H1 (cell line): Measurements from ENCODE around the gene ATF7. TPM values are rescaled to one million over a fixed set of nuclear protein-coding genes. Genes with fewer than 3 reads are reported as not detected.

Source experiments
- CTCF ChIA-PET: fragments of 300-600 bp; sonication (Branson Sonifier 250); formaldehyde crosslinking; loops from one replicate; lab custom pipeline; 2021; ENCODE audit not compliant: partially characterized antibody; lab: Charles Lee
- POLR2A ChIA-PET: fragments of 300-600 bp; sonication (Branson Sonifier 250); formaldehyde crosslinking; loops from one replicate; lab custom pipeline; 2021; ENCODE audit warnings: inconsistent platforms; ENCODE audit not compliant: partially characterized antibody; lab: Charles Lee
- DNase-seq, 2 experiments: peaks; one replicate each; pipeline versions ENCODE4 v3.0.0 to v3.0.0-alpha.2; 2010 to 2022; ENCODE audit warnings: low spot score in 2 of 2, low read depth in 1 of 2, mixed read lengths in 1 of 2
- FAIRE-seq: peaks from 2 replicates; lab custom pipeline; 2011; peaks lifted over from hg19 to GRCh38; lab: Jason Lieb, UNC
- H2AFZ ChIP-seq: 2 replicates; pipeline ENCODE4 v1.8.1; 2012; ENCODE audit warnings: low read length, inconsistent platforms
- H2AK5ac ChIP-seq: 2 replicates; pipeline ENCODE4 v1.6.1; 2013; ENCODE audit warnings: low read depth, low read length
- H2BK120ac ChIP-seq: replicated peaks from 2 replicates; pipeline ENCODE3; 2013; ENCODE audit warnings: low read depth, low read length, inconsistent platforms
- H2BK12ac ChIP-seq: 2 replicates; pipeline ENCODE4 v1.6.1; 2013; ENCODE audit warnings: low read depth, low read length
- H2BK15ac ChIP-seq: 2 replicates; pipeline ENCODE4 v1.6.1; 2013; ENCODE audit warnings: low read length
- H2BK20ac ChIP-seq: 2 replicates; pipeline ENCODE4 v1.6.1; 2013; ENCODE audit warnings: low read length
- H2BK5ac ChIP-seq: 2 replicates; pipeline ENCODE4 v1.6.1; 2013; ENCODE audit warnings: low read depth, low read length
- H3K14ac ChIP-seq: 2 replicates; pipeline ENCODE4 v1.6.1; 2013; ENCODE audit warnings: inconsistent platforms; ENCODE audit not compliant: insufficient read length
- H3K18ac ChIP-seq: 2 replicates; pipeline ENCODE4 v1.6.1; 2013; ENCODE audit warnings: low read length; ENCODE audit errors: extremely low read depth
- H3K23ac ChIP-seq: 2 replicates; pipeline ENCODE4 v1.6.1; 2013; ENCODE audit warnings: inconsistent platforms; ENCODE audit not compliant: insufficient read length
- H3K23me2 ChIP-seq: 2 replicates; pipeline ENCODE4 v1.6.1; 2013; ENCODE audit warnings: low read depth, low read length
- H3K27ac ChIP-seq: 2 replicates; pipeline ENCODE4 v1.6.1; 2011; ENCODE audit warnings: low read depth, low read length, inconsistent platforms
- H3K27me3 ChIP-seq, 4 experiments: replicated peaks in 1 of 4; 1 replicate in 1 of 4; 2 replicates in 3 of 4; pipeline versions ENCODE4 v1.6.1 to v1.8.1; 2011 to 2013; ENCODE audit warnings: low read length in 3 of 4, mild to moderate bottlenecking in 3 of 4, inconsistent platforms in 2 of 4, mixed read lengths in 2 of 4, moderate library complexity in 1 of 4; ENCODE audit not compliant: control insufficient read depth in 3 of 4, insufficient read depth in 3 of 4; ENCODE audit errors: extremely low read depth in 1 of 4
- H3K36me3 ChIP-seq, 4 experiments: 2 replicates each; pipeline versions ENCODE4 v1.6.1 to v1.8.1; 2011 to 2013; ENCODE audit warnings: mild to moderate bottlenecking in 4 of 4, low read length in 3 of 4, moderate library complexity in 2 of 4, control low read depth in 1 of 4, inconsistent platforms in 1 of 4; ENCODE audit not compliant: insufficient read depth in 4 of 4, control insufficient read depth in 2 of 4
- H3K4ac ChIP-seq: replicated peaks from 2 replicates; pipeline ENCODE3; 2013; ENCODE audit warnings: low read length, low read depth, mixed read lengths, inconsistent platforms; ENCODE audit not compliant: insufficient read length
- H3K4me1 ChIP-seq, 4 experiments: replicated peaks in 1 of 4; 1 replicate in 1 of 4; 2 replicates in 3 of 4; pipeline versions ENCODE4 v1.6.1 to v1.8.1; 2011 to 2013; ENCODE audit warnings: low read length in 3 of 4, inconsistent platforms in 2 of 4, mixed read lengths in 1 of 4; ENCODE audit not compliant: insufficient read depth in 4 of 4, control insufficient read depth in 3 of 4
- H3K4me2 ChIP-seq, 2 experiments: 2 replicates each; pipeline versions ENCODE4 v1.6.1 to v1.8.1; 2011 to 2013; ENCODE audit warnings: low read depth in 2 of 2, low read length in 2 of 2, control low read depth in 1 of 2, inconsistent platforms in 1 of 2, mild to moderate bottlenecking in 1 of 2; ENCODE audit not compliant: insufficient read depth in 1 of 2
- H3K4me3 ChIP-seq, 4 experiments: fragments of 200-600, 300-600 bp in 1 of 4; sonication (generic), shearing (Covaris generic), sonication (Bioruptor Twin) in 1 of 4; 2 replicates each; pipeline versions ENCODE4 v1.5.1 to v1.8.1; 2011 to 2016; ENCODE audit warnings: low read length in 4 of 4, low read depth in 3 of 4, control low read depth in 2 of 4, inconsistent platforms in 2 of 4, mild to moderate bottlenecking in 2 of 4, mixed read lengths in 1 of 4, moderate library complexity in 1 of 4; ENCODE audit not compliant: insufficient read depth in 2 of 4; ENCODE audit errors: extremely low read depth in 1 of 4
- H3K56ac ChIP-seq: replicated peaks from 2 replicates; pipeline ENCODE3; 2013; ENCODE audit warnings: low read depth, mild to moderate bottlenecking, mixed read lengths, low read length, inconsistent platforms; ENCODE audit not compliant: insufficient read length
- H3K79me1 ChIP-seq: 2 replicates; pipeline ENCODE4 v1.6.1; 2013; ENCODE audit warnings: low read depth, low read length, control low read depth
- H3K79me2 ChIP-seq, 2 experiments: 2 replicates each; pipeline versions ENCODE4 v1.6.1 to v1.8.1; 2012 to 2013; ENCODE audit warnings: low read length in 2 of 2, mild to moderate bottlenecking in 2 of 2, inconsistent platforms in 1 of 2; ENCODE audit not compliant: insufficient read depth in 2 of 2, control insufficient read depth in 1 of 2
- H3K9ac ChIP-seq, 4 experiments: replicated peaks in 1 of 4; 1 replicate in 1 of 4; 2 replicates in 3 of 4; pipeline versions ENCODE4 v1.6.1 to v1.8.1; 2011 to 2013; ENCODE audit warnings: low read depth in 3 of 4, low read length in 3 of 4, control low read depth in 2 of 4, mild to moderate bottlenecking in 2 of 4, moderate library complexity in 2 of 4, inconsistent platforms in 1 of 4; ENCODE audit errors: extremely low read depth in 1 of 4
- H3K9me3 ChIP-seq, 2 experiments: 2 replicates each; pipeline versions ENCODE4 v1.6.1 to v1.8.1; 2012 to 2013; ENCODE audit warnings: mild to moderate bottlenecking in 2 of 2, moderate library complexity in 2 of 2, control low read depth in 1 of 2, inconsistent platforms in 1 of 2, low read depth in 1 of 2, low read length in 1 of 2, mixed read lengths in 1 of 2; ENCODE audit not compliant: insufficient read depth in 2 of 2
- H4K20me1 ChIP-seq, 2 experiments: replicated peaks in 1 of 2; 2 replicates each; pipeline versions ENCODE3 to v1.8.1; 2011 to 2013; ENCODE audit warnings: inconsistent platforms in 2 of 2, low read length in 2 of 2, mild to moderate bottlenecking in 1 of 2; ENCODE audit not compliant: insufficient read depth in 2 of 2, control insufficient read depth in 1 of 2
- H4K5ac ChIP-seq: 2 replicates; pipeline ENCODE4 v1.6.1; 2013; ENCODE audit warnings: low read length, low read depth, mixed read lengths, inconsistent platforms; ENCODE audit not compliant: insufficient read length
- H4K8ac ChIP-seq: 2 replicates; pipeline ENCODE4 v1.8.0; 2013; ENCODE audit warnings: mild to moderate bottlenecking, moderate library complexity, low read length, inconsistent platforms; ENCODE audit not compliant: insufficient read depth; ENCODE audit errors: extremely low read depth
- H4K91ac ChIP-seq: replicated peaks from 2 replicates; pipeline ENCODE3; 2013; ENCODE audit warnings: low read length, mixed read lengths, inconsistent platforms; ENCODE audit not compliant: insufficient read length
- NRF1 ChIP-seq: IDR thresholded peaks from 2 replicates; pipeline ENCODE4 v1.6.1; 2011; ENCODE audit warnings: mild to moderate bottlenecking, low read depth, low read length, improper control_type of control experiment
- PHF8 ChIP-seq: fragments of 200-600 bp; sonication (generic); conservative IDR thresholded peaks from 2 replicates; pipeline ENCODE4 v1.7.1; 2012; ENCODE audit warnings: low read depth, mild to moderate bottlenecking, inconsistent platforms, low read length, moderate library complexity
- TAF1 ChIP-seq: IDR thresholded peaks from 2 replicates; pipeline ENCODE4 v1.6.1; 2011; ENCODE audit warnings: mild to moderate bottlenecking, low read depth, low read length
- WGBS, 2 experiments: shearing (Covaris generic) in 1 of 2; methylation state at CpG; one replicate each; pipeline versions ENCODE4 v1.1.6 to v1.1.7; 2013 to 2015; ENCODE audit warnings: low lambda C conversion rate in 2 of 2, mixed read lengths in 2 of 2, inconsistent platforms in 1 of 2, low coverage in 1 of 2, missing lambda C conversion rate in 1 of 2; ENCODE audit not compliant: insufficient replicate concordance in 2 of 2, insufficient coverage in 1 of 2, insufficient read length in 1 of 2; ENCODE audit errors: extremely low coverage in 1 of 2, missing lambda C conversion rate in 1 of 2; 5-methylcytosine and 5-hydroxymethylcytosine counted together
- polyA plus RNA-seq, 7 experiments: library from polyadenylated mRNA; depleted of rRNA in 3 of 7; stranded (reverse) in 5 of 7; unstranded in 2 of 7; fragments of >200 nt in 5 of 7; fragments of 200-250 nt in 2 of 7; gene quantifications; 1 replicate in 5 of 7; 2 replicates in 1 of 7; 4 replicates in 1 of 7; pipeline versions ENCODE4 v1.2.1 to v1.2.3, GENCODE V29; 2011 to 2013; ENCODE audit warnings: missing spikeins in 2 of 7, mixed read lengths in 2 of 7
- total RNA-seq: library from RNA; stranded (reverse); fragmentation: NEBNext Ultra II Directional; extraction: Animal tissue kit (Norgen Biotek cat#: 25700); gene quantifications from 2 replicates; pipeline ENCODE4 v1.2.1, GENCODE V29; 2021

ATF7 gene
- total and polyA plus RNA-seq, 2 of the 8 experiments (the other 6 are each of a cell fraction or from before 2014, with no cell fraction given) = 10.1 to 16.6 TPM

GRCh38 chr12:53505086-53505485, 121.1 kb downstream of the ATF7 start:
- H3K4me1 ChIP-seq = peaks cover 0 to 10% (median 8%) of the 10 kb centered on the region in 4 experiments; a peak in 6 of 7 replicates
- no peak overlapping the region for H2AK5ac ChIP-seq
- peaks cover 0 to 4% of the 10 kb centered on the region in 2 experiments for H4K20me1 ChIP-seq
- no peak overlapping the region for H3K56ac ChIP-seq
- no peak overlapping the region for H4K5ac ChIP-seq
- no peak overlapping the region for H3K18ac ChIP-seq
- no peak overlapping the region for H3K27ac ChIP-seq
- no peak for TF ChIP-seq TAF1
- no peak for TF ChIP-seq NRF1
- TF ChIP-seq PHF8 = no peak
- no peak overlapping the region for H3K4ac ChIP-seq
- no peak overlapping the region for H2AFZ ChIP-seq
- H4K91ac ChIP-seq = no peak overlapping the region
- 93% methylated on average over 10 of the region's 10 CpGs; no CpG with 5 or more reads in 1 of the 2 experiments for WGBS, 2 experiments
- no peak overlapping the region for H2BK12ac ChIP-seq
- no peak overlapping the region for H4K8ac ChIP-seq
- peaks cover 9 to 23% (median 14%) of the 10 kb centered on the region in 4 experiments; a peak in 7 of 8 replicates for H3K36me3 ChIP-seq
- H2BK5ac ChIP-seq = no peak overlapping the region
- FAIRE-seq (no peak), DNase-seq (no peak)
- no peak overlapping the region for H2BK15ac ChIP-seq
- ChIA-PET CTCF (interaction anchor here (0.7 to 3.9 kb wide), 6 partner anchors 12 to 184 kb away, joined by 3 to 20 read pairs (median 7); partner anchors contain the start of gene AAAS), POLR2A (interaction anchor here (0.7 to 67.0 kb wide), 3 partner anchors 11 to 143 kb away, joined by 3 to 3397 read pairs (median 10); partner anchors contain the start of genes PCBP2 and PRR13)
- peaks cover 9% of the 10 kb centered on the region for H3K23me2 ChIP-seq
- peaks cover 0 to 12% of the 10 kb centered on the region in 2 experiments; a peak in 2 of 4 replicates for H3K79me2 ChIP-seq
- H3K9ac ChIP-seq = no peak overlapping the region
- H3K4me2 ChIP-seq = no peak overlapping the region
- H3K9me3 ChIP-seq = no peaks in the 10 kb centered on the region
- H3K79me1 ChIP-seq = peaks cover 8% of the 10 kb centered on the region
- H2BK120ac ChIP-seq = no peak overlapping the region
- no peak overlapping the region for H2BK20ac ChIP-seq
- H3K14ac ChIP-seq = no peak overlapping the region
- no peak overlapping the region for H3K4me3 ChIP-seq
- no peaks in the 10 kb centered on the region for H3K27me3 ChIP-seq
- H3K23ac ChIP-seq = no peak overlapping the region
